Colon (tissue), 2 donors: ENCODE results near the gene NDFIP1.

ENCODE experiments used
- FAIRE-seq: peaks from 2 replicates; lab custom pipeline; 2012; peaks lifted over from hg19 to GRCh38; lab: Jason Lieb, UNC
- donor health status: control.
- donor health status: control.

Gene NDFIP1

DNA sequence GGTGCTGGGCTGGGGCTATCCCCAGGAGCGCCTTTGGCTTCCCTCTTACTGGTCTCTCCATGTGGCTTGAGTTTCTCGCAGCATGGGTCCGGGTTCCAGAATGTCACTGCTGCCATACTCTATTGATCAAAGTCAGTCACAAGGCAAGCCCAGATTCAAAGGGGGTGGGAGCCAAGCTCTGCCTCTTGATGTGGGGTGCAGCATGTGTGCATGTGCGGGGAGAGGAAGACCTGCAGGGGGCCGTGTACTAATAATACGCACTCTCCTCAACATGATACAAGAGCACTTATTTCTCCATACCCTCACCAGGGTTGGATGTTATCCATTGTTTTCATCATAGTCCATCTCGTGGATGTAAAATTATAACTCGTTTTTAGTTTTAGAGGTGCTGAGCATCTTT, 81.2 kb downstream of the NDFIP1 start:
- no peak for FAIRE-seq

- FAIRE-seq, result no peak
Measured at GRCh38 chr5:142191776-142192175, 83.2 kb downstream of the NDFIP1 start.

DNA sequence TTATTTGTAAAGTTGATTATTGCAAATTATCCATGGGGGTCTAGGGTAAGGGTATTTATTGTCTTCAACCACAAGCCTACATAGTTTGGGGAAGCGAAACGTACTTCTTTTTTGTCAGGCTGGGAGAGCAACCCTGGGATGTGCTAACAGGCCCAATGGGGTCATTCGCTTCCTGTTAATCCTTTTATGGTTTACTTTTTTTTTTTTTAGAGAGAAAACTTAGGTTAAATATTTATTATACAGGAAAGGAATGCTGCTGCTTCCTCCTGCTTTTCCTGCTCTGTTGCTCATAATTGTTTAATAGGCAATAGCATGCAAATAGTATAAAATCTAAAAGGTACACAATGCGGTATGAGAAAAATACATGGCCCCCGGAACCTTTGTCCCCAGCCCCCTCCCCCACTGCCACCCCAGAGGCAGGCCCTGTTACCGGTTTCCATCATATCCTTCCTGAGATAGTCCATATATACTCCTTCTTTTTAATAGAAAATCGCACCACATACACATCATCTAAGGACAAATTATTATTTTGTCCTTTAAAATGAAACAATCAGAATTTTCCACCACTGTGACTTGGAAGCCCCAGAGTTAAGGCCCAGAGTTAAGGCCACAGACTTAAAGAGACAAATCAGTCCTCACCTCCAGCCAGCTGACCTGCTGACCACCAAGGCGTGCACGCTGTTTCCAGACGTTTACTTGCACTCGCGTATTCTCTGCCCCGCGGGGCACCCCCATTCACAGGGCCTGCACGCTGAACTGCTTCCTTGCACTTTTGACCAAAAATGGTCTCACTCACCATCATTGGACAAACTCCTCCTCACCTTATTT, 83.9 kb downstream of the NDFIP1 start:
- FAIRE-seq, result no peak

- no peak for FAIRE-seq
Measured at GRCh38 chr5:142193114-142193428, 84.5 kb downstream of the NDFIP1 start.

DNA sequence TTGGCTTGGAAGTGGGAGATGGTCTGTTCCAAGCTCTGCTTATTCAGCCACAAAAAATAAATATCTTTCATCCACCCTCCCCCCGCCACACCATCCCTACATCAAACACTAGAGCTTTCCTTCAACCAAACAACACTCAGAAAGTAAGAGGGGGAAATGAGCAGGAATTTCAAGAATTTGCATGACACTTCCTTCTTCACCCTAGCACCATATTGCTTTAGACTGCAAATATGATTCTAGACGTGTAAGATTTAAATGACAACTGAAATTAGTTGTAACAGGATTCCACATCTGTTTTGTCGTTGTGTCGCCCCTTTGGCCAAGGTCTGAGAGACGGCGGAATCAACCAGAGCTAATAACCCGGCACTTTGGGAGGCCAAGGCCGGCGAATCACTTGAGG, 88.5 kb downstream of the NDFIP1 start:
- no peak for FAIRE-seq

GRCh38 chr5:142197781-142198180, 89.2 kb downstream of the NDFIP1 start:
- no peak for FAIRE-seq

DNA sequence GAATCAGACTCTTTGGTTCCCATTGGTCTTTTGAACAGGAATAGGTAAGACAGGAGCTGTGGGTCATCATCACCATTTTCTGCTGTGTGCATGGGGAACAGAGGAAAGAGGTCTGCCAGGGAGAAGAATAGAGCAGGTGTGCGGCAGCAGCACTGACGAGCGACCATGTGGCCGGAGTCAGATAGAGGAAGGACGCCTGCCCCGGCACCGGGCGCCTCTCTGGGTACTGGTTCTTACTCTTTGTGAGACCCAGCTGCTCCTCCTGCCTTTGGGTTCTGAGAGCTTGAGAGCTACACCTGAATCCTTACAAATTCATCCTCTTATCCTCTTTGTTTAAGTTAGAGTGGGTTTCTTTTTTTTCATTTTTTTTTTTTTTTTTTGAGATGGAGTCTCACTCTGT, 90.8 kb downstream of the NDFIP1 start:
- FAIRE-seq, result no peak

- FAIRE-seq, result no peak
Measured at GRCh38 chr5:142200387-142200786, 91.8 kb downstream of the NDFIP1 start.

GRCh38 chr5:142201471-142201887, 92.9 kb downstream of the NDFIP1 start:
- FAIRE-seq, result no peak

DNA sequence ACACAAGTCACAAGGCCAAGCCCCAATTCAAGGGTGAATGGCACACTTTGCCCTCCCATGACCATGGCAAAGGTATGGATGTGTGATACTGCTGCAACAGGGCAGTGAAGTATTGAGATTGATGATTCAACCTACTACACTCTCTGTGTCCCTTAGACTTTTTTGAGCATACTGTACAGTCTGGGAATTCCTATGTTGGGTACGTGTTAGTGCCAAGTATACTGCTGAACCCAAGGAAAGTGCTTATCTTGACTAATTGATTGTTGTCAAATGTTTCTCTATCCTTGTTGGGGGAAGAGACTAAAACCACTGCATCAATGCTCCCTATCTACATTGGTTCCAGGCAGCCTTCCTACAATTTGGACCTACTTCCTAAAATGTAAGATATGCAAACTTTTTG, 93.7 kb downstream of the NDFIP1 start:
- FAIRE-seq, result no peak
